ENCODE results near the gene VIL1.
A peak's percentile ranks its signal among the peaks of the same experiment; 100 is the strongest.

The VIL1 gene

DNA sequence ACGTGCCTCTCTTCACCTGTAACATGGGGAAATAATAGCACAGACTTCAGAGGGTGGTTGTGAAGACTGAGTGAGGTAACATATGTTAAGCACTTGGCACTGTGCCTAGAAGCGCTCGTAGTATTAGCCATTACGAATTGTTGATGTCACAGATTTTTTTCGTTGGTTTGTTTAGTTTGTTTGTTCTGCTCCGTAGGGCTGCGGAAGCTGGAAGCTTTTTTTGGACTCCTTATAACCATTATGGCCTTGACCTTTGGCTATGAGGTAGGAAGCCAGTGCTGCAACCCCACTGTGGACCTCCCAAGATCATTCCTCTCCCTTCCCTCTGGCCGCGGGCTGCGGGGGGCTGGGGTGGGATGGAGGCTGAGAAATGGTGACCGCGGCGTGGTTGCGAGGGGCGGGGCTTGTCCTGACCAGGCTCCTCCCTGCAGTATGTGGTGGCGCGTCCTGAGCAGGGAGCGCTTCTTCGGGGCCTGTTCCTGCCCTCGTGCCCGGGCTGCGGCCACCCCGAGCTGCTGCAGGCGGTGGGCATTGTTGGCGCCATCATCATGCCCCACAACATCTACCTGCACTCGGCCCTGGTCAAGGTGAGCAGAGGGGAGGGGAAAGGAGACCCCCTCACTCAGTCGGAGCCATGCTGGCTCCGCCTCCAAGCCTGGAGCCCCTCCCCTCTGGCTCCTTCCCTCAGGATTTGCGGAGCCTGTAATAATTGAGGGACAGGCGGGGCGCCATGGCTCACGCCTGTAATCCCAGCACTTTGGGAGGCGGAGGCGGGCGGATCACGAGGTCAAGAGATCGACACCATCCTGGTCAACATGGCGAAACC, 31.3 kb upstream of the VIL1 start (continued):
- TF ChIP-seq ZNF658 (tag by site-specific recombination; IDR thresholded peaks at IDR 0.05) = no peak
- no peak for TF ChIP-seq ZNF560 (tag by site-specific recombination; IDR thresholded peaks at IDR 0.05; ENCODE audit: borderline replicate concordance)
- TF ChIP-seq ZNF501 (tag by site-specific recombination; IDR thresholded peaks at IDR 0.05) = no peak
- TF ChIP-seq REPIN1 (tag by site-specific recombination; IDR thresholded peaks at IDR 0.05; ENCODE audit: low read depth) = no peak
- no peak for TF ChIP-seq KLF10 (tag by site-specific recombination; IDR thresholded peaks at IDR 0.05)
- TF ChIP-seq, protein P1, sequence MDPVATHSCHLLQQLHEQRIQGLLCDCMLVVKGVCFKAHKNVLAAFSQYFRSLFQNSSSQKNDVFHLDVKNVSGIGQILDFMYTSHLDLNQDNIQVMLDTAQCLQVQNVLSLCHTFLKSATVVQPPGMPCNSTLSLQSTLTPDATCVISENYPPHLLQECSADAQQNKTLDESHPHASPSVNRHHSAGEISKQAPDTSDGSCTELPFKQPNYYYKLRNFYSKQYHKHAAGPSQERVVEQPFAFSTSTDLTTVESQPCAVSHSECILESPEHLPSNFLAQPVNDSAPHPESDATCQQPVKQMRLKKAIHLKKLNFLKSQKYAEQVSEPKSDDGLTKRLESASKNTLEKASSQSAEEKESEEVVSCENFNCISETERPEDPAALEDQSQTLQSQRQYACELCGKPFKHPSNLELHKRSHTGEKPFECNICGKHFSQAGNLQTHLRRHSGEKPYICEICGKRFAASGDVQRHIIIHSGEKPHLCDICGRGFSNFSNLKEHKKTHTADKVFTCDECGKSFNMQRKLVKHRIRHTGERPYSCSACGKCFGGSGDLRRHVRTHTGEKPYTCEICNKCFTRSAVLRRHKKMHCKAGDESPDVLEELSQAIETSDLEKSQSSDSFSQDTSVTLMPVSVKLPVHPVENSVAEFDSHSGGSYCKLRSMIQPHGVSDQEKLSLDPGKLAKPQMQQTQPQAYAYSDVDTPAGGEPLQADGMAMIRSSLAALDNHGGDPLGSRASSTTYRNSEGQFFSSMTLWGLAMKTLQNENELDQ (tag by site-specific recombination; IDR thresholded peaks at IDR 0.05; ENCODE audit: low read depth) = no peak
- no peak for TF ChIP-seq ZNF585B (tag by site-specific recombination; IDR thresholded peaks at IDR 0.05)
- TF ChIP-seq INSM2 (tag by site-specific recombination; IDR thresholded peaks at IDR 0.05) = no peak
- TF ChIP-seq ZNF785 (tag by site-specific recombination; IDR thresholded peaks at IDR 0.05) = no peak
- TF ChIP-seq OVOL3 (tag by site-specific recombination; IDR thresholded peaks at IDR 0.05) = no peak
- TF ChIP-seq ZNF768 (tag by site-specific recombination; IDR thresholded peaks at IDR 0.05) = no peak
- no peak for TF ChIP-seq ZNF830 (tag by site-specific recombination; IDR thresholded peaks at IDR 0.05; ENCODE audit: low read depth)
- no peak for TF ChIP-seq ZNF521 (tag by site-specific recombination; IDR thresholded peaks at IDR 0.05)
- no peak for TF ChIP-seq ZNF792 (tag by site-specific recombination; IDR thresholded peaks at IDR 0.05)
- no peak for TF ChIP-seq ZNF555 (tag by site-specific recombination; conservative IDR thresholded peaks at IDR 0.05)
- TF ChIP-seq EGR2 (tag by site-specific recombination; IDR thresholded peaks at IDR 0.05; ENCODE audit: low read depth) = peak; percentile 51
- TF ChIP-seq ZNF473 (tag by site-specific recombination; IDR thresholded peaks at IDR 0.05) = no peak
- TF ChIP-seq, protein P2, sequence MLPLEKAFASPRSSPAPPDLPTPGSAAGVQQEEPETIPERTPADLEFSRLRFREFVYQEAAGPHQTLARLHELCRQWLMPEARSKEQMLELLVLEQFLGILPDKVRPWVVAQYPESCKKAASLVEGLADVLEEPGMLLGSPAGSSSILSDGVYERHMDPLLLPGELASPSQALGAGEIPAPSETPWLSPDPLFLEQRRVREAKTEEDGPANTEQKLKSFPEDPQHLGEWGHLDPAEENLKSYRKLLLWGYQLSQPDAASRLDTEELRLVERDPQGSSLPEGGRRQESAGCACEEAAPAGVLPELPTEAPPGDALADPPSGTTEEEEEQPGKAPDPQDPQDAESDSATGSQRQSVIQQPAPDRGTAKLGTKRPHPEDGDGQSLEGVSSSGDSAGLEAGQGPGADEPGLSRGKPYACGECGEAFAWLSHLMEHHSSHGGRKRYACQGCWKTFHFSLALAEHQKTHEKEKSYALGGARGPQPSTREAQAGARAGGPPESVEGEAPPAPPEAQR (tag by site-specific recombination; IDR thresholded peaks at IDR 0.05) = no peak
- TF ChIP-seq, protein P3, sequence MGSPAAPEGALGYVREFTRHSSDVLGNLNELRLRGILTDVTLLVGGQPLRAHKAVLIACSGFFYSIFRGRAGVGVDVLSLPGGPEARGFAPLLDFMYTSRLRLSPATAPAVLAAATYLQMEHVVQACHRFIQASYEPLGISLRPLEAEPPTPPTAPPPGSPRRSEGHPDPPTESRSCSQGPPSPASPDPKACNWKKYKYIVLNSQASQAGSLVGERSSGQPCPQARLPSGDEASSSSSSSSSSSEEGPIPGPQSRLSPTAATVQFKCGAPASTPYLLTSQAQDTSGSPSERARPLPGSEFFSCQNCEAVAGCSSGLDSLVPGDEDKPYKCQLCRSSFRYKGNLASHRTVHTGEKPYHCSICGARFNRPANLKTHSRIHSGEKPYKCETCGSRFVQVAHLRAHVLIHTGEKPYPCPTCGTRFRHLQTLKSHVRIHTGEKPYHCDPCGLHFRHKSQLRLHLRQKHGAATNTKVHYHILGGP (tag by site-specific recombination; IDR thresholded peaks at IDR 0.05) = no peak
- TF ChIP-seq, protein P4, sequence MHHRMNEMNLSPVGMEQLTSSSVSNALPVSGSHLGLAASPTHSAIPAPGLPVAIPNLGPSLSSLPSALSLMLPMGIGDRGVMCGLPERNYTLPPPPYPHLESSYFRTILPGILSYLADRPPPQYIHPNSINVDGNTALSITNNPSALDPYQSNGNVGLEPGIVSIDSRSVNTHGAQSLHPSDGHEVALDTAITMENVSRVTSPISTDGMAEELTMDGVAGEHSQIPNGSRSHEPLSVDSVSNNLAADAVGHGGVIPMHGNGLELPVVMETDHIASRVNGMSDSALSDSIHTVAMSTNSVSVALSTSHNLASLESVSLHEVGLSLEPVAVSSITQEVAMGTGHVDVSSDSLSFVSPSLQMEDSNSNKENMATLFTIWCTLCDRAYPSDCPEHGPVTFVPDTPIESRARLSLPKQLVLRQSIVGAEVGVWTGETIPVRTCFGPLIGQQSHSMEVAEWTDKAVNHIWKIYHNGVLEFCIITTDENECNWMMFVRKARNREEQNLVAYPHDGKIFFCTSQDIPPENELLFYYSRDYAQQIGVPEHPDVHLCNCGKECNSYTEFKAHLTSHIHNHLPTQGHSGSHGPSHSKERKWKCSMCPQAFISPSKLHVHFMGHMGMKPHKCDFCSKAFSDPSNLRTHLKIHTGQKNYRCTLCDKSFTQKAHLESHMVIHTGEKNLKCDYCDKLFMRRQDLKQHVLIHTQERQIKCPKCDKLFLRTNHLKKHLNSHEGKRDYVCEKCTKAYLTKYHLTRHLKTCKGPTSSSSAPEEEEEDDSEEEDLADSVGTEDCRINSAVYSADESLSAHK (tag by site-specific recombination; IDR thresholded peaks at IDR 0.05) = no peak
- TF ChIP-seq ZNF530 (tag by site-specific recombination; IDR thresholded peaks at IDR 0.05; ENCODE audit: low read depth) = no peak
- TF ChIP-seq ZNF701 (tag by site-specific recombination; IDR thresholded peaks at IDR 0.05) = no peak
- peak; percentile 44 for TF ChIP-seq SP7 (tag by site-specific recombination; IDR thresholded peaks at IDR 0.05)
- no peak for TF ChIP-seq BCL11A (tag by site-specific recombination; IDR thresholded peaks at IDR 0.05; ENCODE audit: low read depth)
- TF ChIP-seq YY1 (tag by site-specific recombination; IDR thresholded peaks at IDR 0.05) = peak; percentile 4; the same call in 1 of the 2 replicates
- no peak for TF ChIP-seq KLF16 (tag by site-specific recombination; IDR thresholded peaks at IDR 0.05)
